NCI-H146 treated with DMSO at 0.1 percent for 48 hours (cell line): ENCODE results near the gene NR5A1.

Experiments
- DNase-seq: peaks from one replicate; lab custom pipeline; 2025; ENCODE audit not compliant: unreplicated experiment; lab: John Stamatoyannopoulos, UW

NR5A1 gene

DNA sequence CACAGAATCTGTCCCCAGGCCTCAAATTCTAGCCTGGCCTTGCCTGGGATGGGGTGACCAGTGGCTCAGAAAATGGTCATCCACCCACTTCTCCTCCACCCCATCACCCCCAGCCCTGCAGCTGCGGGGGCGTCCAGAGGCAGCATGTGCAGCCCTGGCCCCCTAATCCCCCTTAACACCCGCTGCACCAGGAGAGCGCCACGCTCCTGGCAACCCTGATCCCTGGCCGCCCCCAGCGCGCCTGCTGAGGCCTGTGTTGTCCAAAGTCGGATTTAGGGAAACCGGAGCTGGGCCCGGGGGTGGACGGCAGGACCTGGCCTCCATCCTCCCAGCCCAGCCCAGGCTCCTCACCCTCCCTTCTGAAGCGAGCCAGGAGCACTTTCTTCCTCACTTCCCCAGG lies 22.0 kb downstream of the NR5A1 start:
- no peak for DNase-seq

DNA sequence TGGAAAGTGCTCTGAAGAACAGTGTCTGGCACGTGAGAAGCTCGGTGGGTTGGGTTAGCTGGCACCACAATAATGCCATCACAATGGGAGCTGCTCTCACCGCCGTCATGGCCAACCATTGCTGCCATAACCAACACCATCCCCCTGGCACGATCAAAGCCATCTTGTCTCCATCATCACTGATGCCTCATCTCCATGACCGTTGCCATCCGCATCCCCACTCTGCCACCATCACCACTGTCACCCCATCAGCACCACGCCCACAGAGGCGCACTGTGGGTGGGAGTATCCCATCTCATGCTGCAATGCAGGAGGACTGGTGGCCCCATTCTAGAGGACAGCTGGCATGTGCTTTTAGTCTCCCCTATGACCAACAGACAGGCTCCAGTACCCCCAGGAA lies 23.7 kb downstream of the NR5A1 start:
- DNase-seq = no peak

DNA sequence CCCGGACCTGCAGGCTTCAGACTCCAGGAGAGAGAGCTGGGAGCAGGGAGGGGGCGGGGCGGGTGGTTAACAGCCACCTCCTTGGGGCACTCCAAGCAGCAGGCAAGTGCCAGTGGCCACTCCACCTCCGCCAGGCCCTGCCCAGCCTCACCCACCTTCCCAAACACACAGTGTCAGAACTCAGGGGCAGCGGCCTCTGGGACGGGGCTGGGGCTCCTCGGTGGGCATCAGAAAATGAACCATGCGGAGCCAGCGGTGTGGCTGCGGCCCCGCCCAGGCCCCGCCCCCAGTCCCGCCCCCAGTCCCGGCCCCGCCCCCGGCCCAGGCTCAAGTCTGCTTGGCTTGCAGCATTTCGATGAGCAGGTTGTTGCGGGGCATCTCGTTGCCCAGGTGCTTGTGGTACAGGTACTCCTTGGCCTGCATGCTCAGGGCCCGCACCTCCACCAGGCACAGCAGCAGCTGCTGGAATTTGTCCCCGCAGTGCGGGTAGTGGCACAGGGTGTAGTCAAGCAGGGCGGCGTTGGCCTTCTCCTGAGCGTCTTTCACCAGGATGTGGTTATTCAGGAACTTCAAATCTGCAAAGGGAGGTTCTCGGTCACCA lies 24.7 kb downstream of the NR5A1 start:
- no peak for DNase-seq

DNA sequence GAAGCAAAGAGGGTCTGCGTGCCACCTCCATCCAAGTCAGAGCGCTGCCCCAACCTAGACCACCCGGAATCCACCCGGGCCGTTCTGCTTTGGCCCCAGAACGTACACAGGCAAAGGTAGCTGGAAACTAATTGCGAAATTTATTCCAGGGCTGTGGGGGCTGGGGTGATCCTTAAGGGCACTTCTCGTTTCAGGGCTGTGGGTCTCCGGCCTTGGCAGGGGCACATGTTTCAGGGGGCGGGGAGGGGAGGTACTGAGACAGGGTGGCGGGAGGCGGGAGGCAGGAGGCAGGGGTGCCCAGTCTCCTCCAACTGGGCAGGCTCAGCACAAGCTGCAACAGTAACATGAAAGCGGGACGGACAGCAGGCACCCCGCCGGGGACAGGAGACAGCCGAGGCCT lies 26.1 kb downstream of the NR5A1 start:
- no peak for DNase-seq

DNA sequence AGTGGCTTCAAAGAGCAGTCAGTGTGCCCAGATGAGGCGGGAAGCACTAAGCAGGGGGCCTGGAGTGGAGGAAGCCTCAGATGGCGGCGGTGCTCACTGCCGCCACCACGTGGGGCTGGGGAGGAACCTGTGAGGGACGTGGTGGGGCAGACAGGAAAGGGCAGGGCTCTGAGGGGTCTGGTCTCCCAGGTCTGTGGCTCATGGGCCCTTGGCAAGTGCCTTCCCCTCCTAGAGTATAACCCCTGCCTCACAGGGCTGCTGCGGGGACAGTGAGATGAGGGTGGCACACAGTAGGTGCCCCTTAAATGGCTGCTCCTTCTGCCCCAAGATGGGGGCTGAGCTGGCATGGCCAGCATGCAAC lies 26.6 kb downstream of the NR5A1 start:
- peak; percentile 9 for DNase-seq

GRCh38 chr9:124479947-124480620 lies 27.1 kb downstream of the NR5A1 start:
- DNase-seq = no peak

DNA sequence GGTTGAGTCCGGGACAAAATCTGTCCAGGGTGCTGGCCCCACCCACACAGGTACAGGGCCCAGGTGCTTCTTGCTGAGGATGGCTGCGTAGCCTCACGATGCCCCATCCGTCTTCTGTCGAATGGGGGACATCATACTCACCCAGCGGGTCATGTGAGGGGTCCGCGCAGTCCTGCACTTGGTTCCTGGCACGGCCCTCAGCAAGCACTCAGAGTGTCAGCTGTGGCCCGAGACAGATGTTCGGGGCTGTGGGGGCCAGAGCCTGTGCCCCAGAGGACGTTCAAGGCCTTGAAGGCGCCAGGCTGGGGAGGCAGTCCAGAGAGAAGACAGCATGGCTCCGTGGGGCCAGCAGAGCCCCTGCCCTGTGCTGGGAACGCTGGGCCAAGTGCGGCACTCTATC lies 27.8 kb downstream of the NR5A1 start:
- no peak for DNase-seq

GRCh38 chr9:124478354-124478753 lies 28.8 kb downstream of the NR5A1 start:
- no peak for DNase-seq

GRCh38 chr9:124477648-124478285 lies 29.4 kb downstream of the NR5A1 start:
- no peak for DNase-seq

- no peak for DNase-seq
These were observed 30.0 kb downstream of the NR5A1 start for GRCh38 chr9:124477211-124477647.

DNA sequence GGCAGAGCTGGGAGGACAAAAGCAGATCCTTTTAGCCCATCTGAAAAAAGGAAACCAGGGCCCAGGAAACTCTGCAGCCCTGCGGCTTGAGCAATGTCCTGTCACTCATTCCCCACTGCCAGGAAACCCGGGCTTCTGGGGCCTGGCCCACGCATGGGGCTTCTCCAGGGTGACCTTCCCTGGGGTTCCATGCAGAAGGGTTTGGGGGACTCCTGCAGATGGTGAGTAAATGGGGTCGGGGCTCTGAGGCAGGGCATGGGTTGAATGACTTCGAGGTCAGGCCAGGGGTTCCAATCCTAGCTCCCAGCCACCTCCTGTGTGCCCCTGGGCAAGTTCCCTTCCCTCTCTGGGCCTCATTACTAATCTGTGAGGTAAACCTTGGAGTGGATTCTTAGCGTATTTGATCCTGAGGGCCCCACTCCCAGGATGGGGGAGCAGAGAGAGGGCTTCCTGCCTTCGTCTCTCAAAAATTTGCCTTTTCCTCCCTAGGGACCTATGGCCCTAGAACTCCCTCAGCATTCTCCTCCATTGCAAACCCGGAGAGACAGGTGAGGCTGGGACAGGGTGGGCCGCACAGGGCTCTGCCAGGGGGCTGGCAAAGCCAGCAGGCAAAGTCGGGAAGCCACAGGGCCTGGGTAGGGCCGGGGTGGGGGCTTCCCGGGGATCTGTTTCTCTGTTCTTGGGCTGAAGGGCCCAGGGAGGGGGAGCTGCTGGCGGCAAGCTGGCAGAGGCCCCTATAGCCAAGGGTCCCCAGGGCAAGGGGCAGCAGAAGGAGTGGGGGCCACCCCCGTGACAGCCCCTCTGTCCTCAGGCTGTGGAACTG lies 31.1 kb downstream of the NR5A1 start:
- no peak for DNase-seq

- no peak for DNase-seq
These were observed 31.9 kb downstream of the NR5A1 start for GRCh38 chr9:124475158-124475867.

DNA sequence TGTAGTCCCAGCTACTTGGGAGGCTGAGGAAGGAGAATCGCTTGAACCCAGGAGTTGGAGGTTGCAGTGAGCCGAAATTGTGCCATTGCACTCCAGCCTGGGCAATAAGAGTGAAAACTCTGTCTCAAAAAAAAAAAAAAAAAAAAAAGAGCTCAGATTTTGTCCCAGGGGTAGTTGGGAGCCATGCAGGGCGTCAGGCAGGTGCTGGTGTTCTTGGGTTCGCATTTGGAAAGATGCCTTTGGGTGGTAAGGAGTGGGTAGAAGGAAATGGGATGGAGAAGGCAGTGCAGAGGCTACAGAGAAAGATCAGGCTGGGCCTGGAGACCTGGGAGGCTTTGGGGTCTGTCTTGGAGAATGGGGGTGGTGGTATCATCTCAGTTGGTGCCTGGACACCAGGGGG lies 33.0 kb downstream of the NR5A1 start:
- no peak for DNase-seq

GRCh38 chr9:124473310-124473709 lies 33.9 kb downstream of the NR5A1 start:
- no peak for DNase-seq

GRCh38 chr9:124472770-124473169 lies 34.4 kb downstream of the NR5A1 start:
- DNase-seq = no peak

GRCh38 chr9:124471761-124472160 lies 35.4 kb downstream of the NR5A1 start:
- DNase-seq = no peak

GRCh38 chr9:124470726-124471125 lies 36.5 kb downstream of the NR5A1 start:
- no peak for DNase-seq

DNA sequence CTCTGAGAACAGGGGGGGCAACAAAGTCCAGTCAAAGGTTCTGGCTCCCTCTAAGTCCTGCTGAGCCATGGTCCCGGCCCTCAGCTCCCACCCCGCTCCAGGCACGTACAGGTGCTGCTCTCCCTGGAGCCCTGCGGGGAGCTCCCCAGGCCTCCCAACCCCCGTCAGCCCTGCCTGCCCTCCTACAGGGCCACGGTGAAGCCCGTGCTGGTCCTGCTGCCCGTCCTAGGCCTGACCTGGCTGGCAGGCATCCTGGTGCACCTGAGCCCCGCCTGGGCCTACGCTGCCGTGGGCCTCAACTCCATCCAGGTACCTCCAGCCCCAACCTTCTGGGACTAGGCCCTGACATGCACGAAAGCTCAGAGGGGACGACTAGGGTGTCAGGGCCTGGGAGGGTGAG lies 36.9 kb downstream of the NR5A1 start:
- DNase-seq = no peak

DNA sequence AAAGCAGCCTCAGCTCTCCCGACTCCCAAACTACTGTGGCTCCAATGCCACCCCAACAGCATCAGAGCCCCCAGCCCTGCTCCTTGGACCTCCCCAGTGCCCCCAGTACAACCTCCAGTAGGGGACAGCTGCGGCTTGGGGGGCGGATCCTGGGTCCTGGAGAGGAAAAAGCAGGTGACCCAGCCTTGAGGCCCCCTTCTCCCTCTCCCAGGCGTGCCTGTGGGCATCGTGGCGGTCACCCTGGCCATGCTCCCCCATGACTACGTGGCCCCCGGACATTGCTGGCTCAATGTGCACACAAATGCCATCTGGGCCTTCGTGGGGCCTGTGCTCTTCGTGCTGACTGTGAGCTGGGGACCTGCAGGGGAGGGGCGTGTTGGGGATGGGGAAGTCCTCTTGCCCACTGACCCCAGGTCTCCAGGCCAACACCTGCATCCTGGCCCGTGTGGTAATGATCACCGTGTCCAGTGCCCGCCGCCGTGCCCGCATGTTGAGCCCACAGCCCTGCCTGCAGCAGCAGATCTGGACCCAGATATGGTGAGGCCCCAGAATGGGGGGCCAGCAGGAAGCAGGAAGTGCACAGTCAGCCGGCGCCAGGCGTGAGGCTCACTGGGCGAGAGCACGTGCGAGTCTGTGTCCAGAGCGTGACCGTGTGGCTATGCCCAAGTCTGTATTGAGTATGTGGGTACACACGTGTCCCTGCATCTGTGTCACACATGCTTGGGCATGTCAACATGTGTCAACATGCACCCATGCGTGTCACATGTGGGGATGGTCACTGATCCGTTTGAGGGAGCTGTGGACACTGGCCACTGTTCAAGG lies 38.0 kb downstream of the NR5A1 start:
- DNase-seq = no peak

- no peak for DNase-seq
These were observed 39.0 kb downstream of the NR5A1 start for GRCh38 chr9:124468061-124468740.
